CD4-positive, alpha-beta T cell treated with Interleukin-17A for 1 hour (primary cell): ENCODE data around the gene TMEM26.
A peak's percentile ranks its signal among the peaks of the same experiment; 100 is the strongest.

Source experiments
- DNase-seq: peaks from one replicate; pipeline ENCODE4 v3.0.0-alpha.2; 2020

TMEM26 gene

DNA sequence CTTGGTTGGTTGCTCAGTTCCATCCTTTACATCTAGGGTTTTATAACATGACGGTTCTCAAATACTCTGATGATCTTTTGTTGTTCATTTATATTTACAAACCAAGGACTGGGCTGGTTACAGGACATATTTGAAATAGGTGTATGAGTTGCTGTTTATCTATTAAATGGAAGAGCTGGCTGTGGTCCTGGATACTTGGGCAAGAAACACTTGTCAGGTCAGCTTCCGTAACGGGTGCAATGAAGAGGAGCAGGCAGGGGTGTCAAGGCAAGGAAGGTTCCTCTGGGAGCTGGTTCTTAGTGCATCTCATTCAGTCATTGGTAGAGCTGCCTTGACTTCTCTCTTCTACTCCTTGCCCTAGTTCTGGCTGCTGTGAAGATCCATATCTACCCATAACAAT, 4.8 kb upstream of the TMEM26 start:
- DNase-seq: no peak

DNA sequence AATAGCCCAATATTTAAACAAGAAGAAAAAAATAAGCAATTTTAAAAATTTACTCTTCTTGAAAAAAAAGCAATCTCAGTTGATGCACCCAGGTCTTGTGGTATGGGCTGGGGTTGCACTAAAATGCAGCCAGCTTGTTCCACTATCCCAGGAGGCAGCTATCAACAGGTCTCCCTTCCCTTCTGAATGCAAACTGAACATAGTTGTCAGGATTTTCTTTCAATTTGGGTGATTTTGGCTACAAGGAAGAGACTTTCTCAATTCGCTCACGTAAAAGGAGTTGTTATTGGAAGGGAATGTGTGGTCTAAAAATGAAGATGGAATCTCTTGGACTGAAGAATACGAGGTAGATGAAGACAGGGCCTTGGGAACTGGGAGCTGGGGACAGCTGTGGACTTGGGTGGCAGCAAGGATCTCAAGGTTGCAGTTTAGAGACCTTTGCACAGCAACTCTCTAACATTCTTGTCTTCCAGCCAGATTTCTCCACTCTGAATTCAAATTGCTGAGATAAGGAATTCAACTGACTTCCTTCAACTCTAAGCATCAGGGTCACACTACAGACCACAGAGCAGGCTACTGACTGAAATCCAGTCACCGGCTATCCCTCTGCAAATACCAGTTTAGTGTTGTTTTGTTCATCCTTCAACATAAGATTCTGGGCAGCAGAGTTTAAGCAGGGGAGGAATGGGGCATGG, 3.1 kb upstream of the TMEM26 start:
- DNase-seq: no peak

DNA sequence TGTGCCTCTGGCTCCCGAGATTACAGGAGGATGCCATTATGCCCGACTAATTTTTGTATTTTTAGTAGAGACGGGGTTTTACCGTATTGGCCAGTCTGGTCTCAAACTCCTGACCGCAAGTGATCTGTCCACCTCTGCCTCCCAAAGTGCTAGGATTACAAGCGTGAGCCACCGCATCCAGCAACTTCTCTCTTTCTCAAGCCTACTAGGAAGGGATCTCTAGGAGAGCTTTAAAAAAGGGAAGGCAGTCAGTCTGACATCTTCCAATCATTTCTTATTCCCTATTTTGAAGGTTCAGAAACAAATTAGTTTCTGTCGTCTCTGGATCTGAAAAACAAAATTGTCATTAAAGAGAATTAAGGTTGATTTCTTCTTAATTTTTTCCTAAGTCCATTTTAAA, 2.5 kb upstream of the TMEM26 start:
- no peak for DNase-seq

DNA sequence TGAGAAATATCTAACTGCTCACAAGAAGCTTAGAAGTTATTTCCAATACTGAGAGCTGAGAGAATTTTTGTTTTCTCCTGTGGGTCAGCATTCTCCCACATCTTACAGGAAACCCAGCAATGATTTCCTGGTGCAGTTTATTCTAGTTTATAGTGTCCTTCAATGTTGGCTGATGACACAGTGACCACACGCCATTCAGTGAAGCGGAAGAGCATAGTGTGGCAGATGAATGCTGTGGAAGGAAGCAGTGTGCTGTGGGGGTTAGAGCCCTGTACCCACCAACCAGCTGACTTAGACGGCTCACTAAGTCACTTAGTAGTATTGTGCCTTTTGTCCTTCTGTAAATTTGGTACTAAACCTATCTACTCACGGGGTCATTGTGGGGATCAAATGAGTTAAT, 1.4 kb upstream of the TMEM26 start:
- DNase-seq: no peak

DNA sequence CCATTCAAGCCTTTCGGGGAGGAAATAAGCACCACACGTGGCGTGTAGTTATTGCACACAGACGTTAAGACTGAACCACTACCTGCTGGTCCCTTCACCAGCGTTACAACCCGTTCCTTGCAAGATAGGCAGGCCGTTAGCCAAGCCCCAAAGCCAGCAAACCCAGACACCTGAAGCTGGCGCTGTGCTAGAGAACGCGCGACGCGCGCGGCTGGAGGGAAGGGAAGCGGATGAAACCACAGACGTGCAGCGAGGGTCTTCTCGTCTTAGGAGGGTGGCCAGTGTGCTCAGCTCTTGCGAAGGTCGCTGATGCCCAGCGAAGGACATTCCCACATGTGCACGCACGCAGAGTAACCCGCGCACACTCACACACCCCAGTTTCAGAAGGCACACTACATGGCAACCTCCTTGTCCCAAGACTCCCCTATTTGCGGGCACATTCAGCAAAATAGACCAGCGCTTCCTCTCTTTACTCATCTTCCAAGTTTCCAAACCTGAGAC, 980 bp downstream of the TMEM26 start:
- no peak for DNase-seq

DNA sequence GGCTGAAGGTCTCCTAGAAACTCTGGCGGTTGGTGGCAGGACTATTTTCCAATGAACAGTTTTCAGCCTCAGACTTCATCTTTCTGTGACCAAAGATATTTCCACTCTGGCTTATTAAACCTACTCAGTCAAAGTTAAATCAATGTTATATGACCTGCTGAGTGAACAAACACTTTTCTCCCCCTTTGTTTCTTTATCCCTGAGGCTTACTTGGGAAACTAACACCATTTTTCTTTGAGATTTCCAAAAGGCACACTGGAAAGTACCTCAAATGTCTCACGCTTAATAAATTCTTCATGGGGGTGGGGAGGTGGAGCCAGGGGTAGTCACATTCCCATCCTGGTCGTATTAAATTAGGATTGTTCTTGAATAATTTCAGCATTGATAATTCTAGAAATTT, 1.8 kb downstream of the TMEM26 start:
- no peak for DNase-seq

DNA sequence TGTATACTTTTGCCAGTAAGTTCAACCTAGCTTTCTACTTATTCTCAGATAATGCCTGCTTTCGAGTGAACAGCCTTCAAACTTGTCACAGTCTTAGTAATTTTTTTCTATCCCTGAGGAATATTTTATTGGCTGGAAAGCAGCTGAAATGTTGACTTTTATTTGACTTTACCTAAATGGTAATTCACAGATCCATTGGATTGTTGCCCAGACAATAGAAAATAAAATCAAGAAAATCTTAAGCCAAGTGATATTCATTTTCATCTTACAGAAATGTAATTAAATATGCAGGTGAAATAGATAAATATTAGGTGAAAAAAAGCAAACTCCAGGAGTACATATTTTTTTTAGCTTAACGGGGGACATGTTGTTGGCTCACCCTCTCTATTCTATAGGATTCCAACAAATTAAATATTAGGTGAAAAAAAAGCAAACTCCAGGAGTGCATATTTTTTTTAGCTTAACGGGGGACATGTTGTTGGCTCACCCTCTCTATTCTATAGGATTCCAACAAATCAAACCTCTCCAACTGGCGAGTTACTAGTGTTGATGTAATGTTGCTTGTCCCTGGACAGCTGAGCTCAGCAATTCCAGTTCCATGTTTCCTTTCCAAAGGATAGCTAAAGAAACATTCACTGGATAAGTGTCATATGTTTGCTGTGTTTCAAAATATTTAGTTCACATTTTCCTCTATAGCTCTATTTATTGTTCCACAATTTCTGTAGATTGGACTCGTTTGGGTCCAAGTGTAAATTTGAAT, 4.2 kb downstream of the TMEM26 start:
- DNase-seq: no peak

DNA sequence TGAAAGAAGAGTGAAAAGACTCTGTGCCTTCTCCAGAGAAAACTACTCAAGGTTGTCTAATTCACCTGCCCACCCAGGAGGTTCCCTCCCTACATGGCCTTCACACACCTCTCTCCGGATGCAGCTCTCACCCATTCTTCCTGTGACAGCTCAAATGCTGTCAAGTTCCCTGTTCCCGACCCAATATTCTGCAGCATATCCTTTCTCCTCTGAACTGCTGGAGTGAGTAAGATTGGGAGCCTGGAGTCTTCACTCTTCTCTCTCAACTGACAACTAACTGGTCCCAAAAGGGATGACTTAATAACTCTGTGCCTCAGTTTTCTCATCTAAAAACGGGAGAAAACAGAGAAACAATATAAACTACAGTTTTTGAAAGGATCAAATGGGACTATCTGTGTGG, 5.1 kb downstream of the TMEM26 start:
- no peak for DNase-seq

DNA sequence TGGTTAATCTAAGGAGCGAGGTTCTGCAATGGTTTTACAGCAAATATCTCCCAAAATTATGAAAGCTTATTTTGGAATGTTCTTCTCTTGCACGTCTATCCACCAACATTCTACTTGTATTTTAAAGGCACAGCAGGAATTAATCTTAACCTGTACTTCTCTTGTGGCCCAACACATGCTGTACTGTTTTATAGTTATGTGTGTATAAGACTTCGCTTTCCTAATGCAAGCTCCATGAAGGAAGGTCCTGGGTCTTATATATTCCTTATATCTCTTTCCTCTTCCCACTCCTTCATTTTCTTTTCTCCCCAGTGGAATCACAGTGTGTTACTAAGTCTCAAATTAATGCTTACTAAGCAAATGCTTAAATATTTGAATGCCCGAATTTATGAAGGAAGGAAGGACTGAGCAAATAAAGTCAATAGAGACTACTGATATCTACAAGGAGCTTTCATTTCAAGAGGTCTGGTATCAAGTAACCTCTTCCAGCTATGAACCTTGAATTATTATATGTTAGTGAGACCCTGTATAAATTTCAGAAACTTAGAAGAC, 14.0 kb downstream of the TMEM26 start:
- no peak for DNase-seq

DNA sequence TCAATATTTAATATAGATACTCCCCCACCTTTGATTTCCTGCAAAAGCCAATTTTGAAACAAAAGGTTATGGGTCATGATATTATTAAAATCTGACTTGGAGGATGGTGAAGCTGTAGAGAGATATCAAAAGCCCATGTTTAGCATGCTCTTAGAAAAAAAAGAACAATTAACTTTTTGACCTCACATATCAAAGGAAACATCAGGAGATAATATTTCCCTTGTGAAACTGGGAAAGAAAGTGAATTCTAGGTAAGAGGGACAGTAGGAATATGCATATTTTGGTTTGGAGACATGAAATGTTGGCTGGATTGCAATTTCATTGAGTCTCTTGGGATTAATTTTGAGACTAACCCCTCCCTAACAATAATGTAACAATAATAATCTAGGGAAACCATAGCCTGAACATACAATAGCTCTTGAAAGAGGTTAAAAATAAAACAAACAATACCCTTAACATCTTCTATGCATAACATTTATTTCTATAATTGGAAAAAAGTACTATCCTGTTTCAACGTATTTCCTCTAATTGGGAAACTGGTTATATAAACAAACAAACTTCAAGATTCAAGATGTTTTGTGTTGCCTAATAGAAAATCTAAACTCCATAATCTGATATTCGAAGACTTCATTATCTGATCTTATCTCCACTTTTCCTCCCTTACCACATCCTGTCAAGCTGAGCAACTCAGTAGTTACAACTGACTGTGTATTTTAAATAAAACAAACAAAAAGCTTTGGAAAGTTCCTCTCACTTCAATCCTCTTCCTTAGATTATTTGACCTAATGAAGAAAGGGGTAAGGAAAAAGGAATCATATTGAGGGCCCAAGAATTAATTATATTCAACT, 14.8 kb downstream of the TMEM26 start:
- DNase-seq: peak; percentile 3

DNA sequence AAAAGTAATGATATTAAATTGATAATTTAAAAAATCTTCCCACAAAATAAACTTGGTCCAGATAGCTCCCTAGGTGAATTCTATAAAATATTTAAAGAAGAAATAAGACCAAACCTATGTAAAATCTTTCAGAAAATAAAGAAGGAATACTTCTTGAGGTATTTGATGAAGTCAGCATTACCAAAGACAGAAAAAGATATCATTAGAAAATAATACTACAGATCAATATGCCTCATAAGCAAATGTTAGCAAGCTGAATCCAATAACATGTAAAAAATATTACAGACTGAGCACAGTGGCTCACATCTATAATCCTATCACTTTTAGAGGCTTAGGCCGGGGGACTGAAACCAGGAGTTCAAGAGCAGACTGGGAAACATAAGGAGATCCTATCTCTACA, 30.0 kb downstream of the TMEM26 start:
- DNase-seq: no peak

DNA sequence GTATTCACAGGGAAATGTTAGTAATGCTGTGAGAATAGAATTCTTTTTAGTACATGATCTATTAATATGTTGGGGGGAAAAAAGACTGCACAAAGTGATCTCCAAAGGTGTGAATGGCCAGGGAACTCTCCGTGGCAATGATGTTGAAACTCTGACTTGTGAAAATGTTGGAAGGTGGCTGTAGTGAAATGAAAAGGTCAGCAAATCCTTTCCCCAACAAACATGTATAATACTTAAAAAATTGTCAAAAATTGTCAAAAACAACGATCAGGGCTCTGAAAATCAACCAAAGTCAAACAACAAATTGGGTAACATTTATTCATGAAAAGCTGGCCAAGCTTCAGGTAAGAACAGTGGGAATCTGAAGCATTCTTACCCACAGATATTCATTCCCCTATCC, 35.5 kb downstream of the TMEM26 start:
- DNase-seq: no peak

DNA sequence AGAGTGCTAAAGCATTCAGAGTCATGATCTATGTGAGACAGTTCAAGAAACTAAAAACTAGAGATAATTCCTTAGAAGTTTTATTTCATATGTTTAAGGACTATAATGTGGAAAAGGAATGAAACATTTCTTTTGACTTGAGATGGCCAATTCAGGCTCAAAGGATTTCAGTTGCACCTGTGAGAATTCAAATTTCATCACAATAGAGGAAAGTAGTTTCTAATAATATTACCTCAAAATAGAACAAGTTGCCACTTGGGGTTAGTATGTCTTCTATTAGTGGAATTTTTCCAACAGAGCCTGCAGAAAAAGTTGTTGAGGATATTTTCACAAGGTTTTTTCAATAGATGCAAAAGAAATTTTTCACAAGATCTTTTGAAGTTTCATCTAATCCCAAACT, 37.4 kb downstream of the TMEM26 start:
- no peak for DNase-seq

DNA sequence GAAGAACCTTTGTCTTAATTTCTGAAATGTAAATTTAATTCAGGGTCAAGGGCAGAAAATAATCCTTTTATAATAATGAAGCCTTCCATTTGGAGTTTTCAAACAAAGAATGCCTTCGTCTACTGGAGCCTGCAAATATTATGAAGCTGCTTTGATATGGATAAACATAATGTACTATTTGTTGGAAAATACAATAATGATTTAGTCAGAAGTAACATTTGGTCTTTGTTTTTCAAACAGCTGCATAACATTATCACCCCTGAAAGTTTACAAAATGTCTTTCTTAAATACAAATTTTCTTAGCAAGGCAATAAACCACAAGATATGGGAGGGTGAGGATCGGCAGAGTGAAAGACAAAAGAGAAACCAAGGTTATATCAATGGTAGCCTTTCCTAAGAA, 41.5 kb downstream of the TMEM26 start:
- no peak for DNase-seq

DNA sequence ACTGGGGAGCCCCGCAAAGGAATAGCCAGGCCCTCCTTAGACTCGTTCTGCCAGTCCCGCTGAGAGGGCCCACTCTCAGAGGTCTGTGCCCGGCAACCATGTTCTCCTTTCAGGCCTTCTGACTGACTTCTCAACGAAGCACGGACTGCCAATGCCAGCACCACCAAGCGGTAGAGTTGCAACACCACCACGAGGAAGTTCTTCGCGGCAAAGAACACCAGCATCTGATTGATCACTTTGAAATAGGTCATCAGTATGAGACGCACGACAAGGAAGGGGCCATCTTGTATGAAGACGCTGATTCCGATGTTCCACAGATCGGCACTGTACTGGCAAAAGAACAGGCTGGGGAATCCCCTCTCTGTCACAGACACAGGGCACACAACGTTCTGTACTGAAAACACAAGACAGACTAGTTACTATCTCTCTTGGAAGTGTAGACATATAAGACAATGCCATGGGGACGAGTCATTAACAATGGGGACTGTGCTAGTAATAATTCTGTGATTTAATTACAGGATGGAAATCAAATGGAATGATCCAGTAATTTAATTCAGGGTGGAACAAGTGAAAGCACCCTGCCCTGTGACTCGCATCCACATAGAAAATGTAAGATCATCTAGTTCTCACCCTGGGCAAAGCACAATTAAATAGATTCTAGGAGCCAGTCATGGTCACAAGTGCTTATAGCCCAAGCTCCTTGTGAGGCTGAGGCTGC, 42.7 kb downstream of the TMEM26 start:
- DNase-seq: no peak

DNA sequence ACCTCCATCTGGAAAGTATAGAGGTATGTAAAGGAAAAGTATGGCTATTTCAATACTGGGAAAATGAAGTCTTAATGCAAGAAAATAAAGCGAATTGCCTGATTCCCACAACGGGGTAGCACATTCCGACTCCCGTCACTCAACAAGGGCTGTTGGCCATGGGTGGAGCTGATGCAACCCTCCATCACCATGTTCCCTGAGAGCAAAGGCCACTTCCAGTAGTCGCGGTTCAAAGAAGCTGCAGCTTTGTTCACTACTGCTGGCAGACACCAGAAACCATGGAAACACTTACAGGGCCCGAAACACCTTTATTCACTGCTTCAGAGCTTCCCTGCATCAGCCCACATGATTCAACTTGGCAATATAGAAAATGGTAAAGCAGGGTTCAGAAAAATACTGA, 44.0 kb downstream of the TMEM26 start:
- DNase-seq: no peak

DNA sequence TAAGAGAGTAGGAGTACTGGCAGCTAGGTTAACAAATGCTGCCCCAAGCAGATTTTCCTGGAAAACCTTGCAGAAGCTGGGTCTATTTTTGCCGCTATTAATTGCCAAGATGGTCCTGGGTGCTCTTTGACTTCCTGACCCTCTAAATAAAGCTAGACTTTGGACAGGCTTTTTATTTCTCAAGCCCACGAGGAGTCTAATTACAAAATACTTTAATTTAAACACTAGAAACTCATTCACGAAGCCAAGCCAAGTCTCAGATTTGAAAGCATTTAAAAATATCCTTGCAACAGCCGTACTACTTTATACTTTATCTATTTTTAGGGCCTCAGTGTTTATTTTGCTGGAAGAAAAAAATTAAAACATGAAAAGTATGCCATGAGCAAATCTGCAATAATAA, 45.1 kb downstream of the TMEM26 start:
- no peak for DNase-seq

DNA sequence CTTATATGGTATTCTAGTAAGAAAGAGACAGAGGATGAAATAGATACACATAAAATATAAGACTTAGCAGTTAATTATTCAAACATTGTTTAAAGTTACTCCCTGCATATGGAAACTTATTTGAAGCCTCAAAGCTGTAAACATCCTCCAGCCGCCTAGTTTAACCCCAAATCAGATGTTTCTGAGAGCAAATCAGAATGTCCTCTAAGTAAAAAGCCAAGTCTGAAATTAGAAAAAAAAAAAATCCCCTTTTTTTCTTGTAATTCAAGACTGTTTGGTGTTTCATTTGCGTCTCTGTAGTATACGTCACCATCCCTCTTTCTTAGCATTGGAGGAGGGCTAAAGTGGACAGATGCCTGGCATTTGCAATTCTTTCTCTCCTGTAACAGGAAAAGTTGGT, 46.4 kb downstream of the TMEM26 start:
- DNase-seq: no peak

DNA sequence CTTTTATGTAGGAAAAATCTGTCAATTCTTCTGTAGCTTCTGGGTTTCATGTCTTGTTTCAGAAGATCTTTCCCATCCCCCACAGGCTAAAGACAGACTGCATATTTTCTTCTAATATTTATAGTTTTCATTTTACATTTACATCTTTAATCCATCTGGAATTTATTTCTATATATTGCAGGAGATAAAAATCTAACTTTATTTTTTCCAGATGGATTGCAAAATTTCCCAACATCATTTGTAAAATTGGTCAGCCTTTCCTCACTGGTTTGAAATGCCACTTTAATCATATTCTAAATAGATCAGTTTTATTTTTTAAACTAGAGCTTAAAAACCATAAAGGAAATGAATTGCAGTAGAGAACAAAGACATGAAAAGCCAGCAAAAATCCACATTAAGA, 46.9 kb downstream of the TMEM26 start:
- no peak for DNase-seq

DNA sequence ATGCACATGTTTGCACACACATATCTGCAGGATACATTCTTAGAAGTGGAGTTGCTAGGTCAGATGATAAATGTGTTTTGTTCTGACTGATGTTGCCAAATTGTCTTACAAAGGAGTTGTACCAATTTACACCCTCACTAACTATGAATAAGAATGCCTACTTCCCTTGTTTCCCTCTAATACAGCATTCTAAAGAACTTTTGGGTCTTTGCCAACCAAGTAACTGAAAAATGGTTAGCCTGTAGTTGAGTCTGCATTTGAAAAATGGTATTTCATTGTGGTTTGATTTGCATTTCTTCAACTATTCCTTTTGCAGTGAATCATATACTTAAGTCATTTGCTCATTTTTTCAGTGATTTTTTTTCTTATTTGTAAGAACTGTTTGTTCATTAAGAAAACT, 48.4 kb downstream of the TMEM26 start:
- DNase-seq: no peak

DNA sequence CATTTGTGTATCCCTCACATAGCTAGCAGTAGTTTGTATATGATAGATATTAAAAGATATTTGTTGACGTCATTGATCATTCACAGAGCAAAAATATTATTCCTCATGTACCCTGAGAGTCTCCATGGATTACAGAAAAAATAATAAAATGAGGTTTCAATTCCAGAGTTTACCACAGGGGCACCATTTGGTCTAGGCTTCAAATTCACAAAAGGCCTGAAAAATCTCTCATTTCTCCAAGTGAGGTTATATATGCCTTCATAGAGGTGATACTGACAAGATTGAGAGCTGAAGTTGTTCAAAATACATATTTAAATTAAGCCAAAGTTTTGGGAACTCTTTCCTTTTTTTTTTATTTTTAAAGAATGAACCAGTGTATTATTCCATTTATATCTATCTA, 52.7 kb downstream of the TMEM26 start:
- DNase-seq: no peak

DNA sequence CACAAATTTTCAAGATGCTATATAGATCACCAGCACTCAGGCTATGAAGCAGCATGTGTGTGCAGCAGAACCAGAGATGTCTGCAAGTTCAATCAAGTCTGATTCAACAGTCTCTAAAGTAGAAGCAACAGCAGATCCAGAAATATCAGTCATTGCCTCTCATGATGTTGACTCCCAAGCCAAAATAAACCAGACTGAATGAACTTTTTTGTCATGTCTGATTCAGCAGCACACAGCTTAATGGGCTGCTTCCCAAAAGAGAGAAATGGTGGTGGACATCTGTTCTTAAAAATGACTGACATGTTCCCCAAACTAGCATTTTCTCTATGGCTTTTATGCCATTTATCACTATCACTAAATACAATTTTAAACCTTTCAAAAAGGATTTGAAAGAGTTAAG, 53.8 kb downstream of the TMEM26 start:
- no peak for DNase-seq
